ENCODE data around the gene TCF7L2.
A peak's percentile ranks its signal among the peaks of the same experiment; 100 is the strongest.

Gene TCF7L2

GRCh38 chr10:113011592-113012374, 61.7 kb downstream of the TCF7L2 start:
- Histone ChIP-seq H3K27ac (no peak overlapping the region), H3K4me3 (no peak overlapping the region)
- TF ChIP-seq, protein P1, sequence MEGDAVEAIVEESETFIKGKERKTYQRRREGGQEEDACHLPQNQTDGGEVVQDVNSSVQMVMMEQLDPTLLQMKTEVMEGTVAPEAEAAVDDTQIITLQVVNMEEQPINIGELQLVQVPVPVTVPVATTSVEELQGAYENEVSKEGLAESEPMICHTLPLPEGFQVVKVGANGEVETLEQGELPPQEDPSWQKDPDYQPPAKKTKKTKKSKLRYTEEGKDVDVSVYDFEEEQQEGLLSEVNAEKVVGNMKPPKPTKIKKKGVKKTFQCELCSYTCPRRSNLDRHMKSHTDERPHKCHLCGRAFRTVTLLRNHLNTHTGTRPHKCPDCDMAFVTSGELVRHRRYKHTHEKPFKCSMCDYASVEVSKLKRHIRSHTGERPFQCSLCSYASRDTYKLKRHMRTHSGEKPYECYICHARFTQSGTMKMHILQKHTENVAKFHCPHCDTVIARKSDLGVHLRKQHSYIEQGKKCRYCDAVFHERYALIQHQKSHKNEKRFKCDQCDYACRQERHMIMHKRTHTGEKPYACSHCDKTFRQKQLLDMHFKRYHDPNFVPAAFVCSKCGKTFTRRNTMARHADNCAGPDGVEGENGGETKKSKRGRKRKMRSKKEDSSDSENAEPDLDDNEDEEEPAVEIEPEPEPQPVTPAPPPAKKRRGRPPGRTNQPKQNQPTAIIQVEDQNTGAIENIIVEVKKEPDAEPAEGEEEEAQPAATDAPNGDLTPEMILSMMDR (IDR thresholded peaks at IDR 0.05): no peak
- DNase-seq (ENCODE audit: low spot score): no peak

DNA sequence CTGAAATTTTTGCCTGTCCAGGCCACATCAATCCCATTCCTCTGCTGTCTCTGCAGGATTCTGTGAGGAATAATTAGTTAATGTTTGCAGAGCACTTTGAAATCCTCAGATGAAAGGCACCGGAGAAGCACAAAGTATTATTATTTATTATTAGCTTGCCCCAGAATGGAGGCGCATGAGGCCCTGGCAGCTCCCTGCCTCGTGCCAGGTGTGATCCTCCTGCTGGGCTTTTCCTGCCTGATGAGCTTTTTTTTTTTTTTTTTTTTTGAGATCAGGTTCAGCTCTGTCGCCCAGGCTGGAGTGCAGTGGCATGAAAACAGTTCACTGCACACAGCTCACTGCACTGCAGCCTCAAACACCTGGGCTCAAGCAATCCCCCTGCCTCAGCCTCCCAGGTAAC, 65.2 kb downstream of the TCF7L2 start:
- TF ChIP-seq, protein P1 (IDR thresholded peaks at IDR 0.05): no peak
- H3K27ac ChIP-seq: no peak overlapping the region
- no peak for DNase-seq (ENCODE audit: low spot score)
- no peak overlapping the region for H3K4me3 ChIP-seq

DNA sequence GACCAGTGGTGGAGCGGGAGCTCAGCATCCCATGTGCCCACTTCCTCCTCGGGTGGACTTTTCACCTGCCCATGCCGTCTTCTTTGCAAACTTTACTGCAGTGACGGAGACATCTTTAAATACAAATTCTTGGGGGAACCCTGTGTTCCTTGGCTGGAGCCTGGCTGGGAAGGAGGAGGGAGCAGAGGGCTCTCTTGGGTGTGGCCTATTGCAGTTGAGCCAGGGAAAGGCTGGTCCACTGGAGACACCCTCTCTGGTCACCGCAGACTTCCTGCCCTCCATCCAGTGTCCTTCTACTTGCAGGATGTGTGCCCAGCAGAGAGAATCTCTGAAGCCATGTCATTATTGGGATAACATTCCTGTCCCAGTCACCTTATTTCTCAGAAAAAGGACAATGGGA, 67.3 kb downstream of the TCF7L2 start:
- DNase-seq (ENCODE audit: low spot score): no peak
- Histone ChIP-seq H3K27ac (peak overlapping the region in 1 of 2 donors; percentile 26), H3K4me3 (no peak overlapping the region)

GRCh38 chr10:113018034-113018433, 68.0 kb downstream of the TCF7L2 start:
- Histone ChIP-seq H3K4me3 (no peak overlapping the region), H3K27ac (peak overlapping the region in 1 of 2 donors; percentile 9)

More for the DNA sequence above, 67.3 kb downstream of the TCF7L2 start:
- TF ChIP-seq, protein P1 (IDR thresholded peaks at IDR 0.05): no peak

GRCh38 chr10:113019096-113019495, 69.0 kb downstream of the TCF7L2 start:
- Histone ChIP-seq H3K4me3 (no peak overlapping the region), H3K27ac (peak overlapping the region in 1 of 2 donors; percentile 23)
- no peak for DNase-seq (ENCODE audit: low spot score)
- TF ChIP-seq, protein P1 (IDR thresholded peaks at IDR 0.05): no peak

More at GRCh38 chr10:113018034-113018433, 68.0 kb downstream of the TCF7L2 start:
- TF ChIP-seq, protein P1 (IDR thresholded peaks at IDR 0.05): no peak
- no peak for DNase-seq (ENCODE audit: low spot score)

DNA sequence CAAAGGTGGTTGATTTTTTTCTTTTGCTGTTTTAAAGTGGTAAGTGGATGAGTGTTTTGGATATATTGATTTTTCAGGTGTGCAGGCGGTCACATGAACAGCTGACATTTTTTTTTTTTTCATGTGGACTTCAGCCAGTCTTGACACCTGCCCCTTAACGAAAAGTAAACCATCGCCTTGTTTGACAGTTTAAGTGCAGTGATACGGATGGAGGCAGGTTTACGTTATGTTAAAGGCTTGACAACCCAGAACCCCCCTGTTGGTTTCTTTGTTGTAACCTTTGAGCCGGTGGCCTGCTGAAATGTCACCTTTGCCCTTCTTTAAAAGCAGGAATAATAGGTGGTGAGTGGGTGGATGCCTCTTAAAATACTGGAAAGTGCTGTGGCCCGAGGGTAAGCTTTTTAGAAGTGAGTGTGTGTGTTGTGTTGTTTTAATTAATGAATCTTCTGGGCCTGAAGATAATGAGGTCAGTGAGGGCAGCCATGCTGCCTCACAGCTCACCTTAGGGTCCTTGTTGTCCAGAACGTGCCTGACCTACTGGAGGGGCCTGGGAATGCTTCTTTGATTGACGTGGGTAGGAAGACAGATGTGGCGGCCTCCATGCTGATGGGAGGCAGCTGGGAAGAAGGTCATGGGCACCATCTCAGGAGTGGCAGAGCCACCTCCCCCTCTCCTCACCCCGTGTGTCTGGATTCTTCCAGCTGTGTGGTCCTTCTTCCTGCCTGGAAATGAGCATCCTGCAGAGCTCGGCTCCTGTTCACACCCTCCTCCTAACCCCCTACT, 69.8 kb downstream of the TCF7L2 start:
- H3K4me3 ChIP-seq: no peak overlapping the region
- DNase-seq (ENCODE audit: low spot score): no peak
- TF ChIP-seq, protein P1 (IDR thresholded peaks at IDR 0.05): no peak
- H3K27ac ChIP-seq: peak overlapping the region in 1 of 2 donors; percentile 42
